GM12878 (cell line): ENCODE measurements around the gene ZSCAN5B. TPM values are rescaled to one million over a fixed set of nuclear protein-coding genes. Genes with fewer than 3 reads are reported as not detected.

ENCODE experiments used
- ATAC-seq: fragments of 200-7000 bp; cut with Tn5 transposase; 3 replicates; pipeline ENCODE4 v1.9.1; 2020; ENCODE audit warnings: mild to moderate bottlenecking, moderate library complexity
- BruUV-seq: library from RNA; stranded (reverse); fragments of 400-500 nt; replicated peaks from 2 replicates; lab custom pipeline; 2021; lab: Mats Ljungman, UMichigan
- CTCF ChIA-PET: fragments of 300-600 bp; sonication (Branson Sonifier 250); formaldehyde crosslinking; extraction: SDS; loops from one replicate; lab custom pipeline; 2021; ENCODE audit warnings: inconsistent platforms; lab: Yijun Ruan, JAX
- POLR2A ChIA-PET: fragments of 350-600 bp; formaldehyde crosslinking; extraction: SDS; loops from one replicate; lab custom pipeline; 2021; ENCODE audit warnings: inconsistent platforms; lab: Charles Lee
- RAD21 ChIA-PET: fragments of 300-600 bp; sonication (Branson Sonifier 250); formaldehyde crosslinking; loops from one replicate; lab custom pipeline; 2023; ENCODE audit warnings: antibody characterized with exemption; ENCODE audit not compliant: unreplicated experiment; lab: Charles Lee
- SMC1A ChIA-PET: fragments of 300-600 bp; sonication (Branson Sonifier 250); formaldehyde crosslinking; loops from one replicate; lab custom pipeline; 2023; ENCODE audit not compliant: unreplicated experiment, uncharacterized antibody; lab: Charles Lee
- DNase-seq: peaks from one replicate; pipeline ENCODE4 v3.0.0-alpha.2; 2011; ENCODE audit warnings: low read depth, low spot score
- FAIRE-seq: peaks from 3 replicates; lab custom pipeline; 2011; peaks lifted over from hg19 to GRCh38; lab: Jason Lieb, UNC
- H2AFZ ChIP-seq: 2 replicates; pipeline ENCODE4 v1.6.0; 2011; ENCODE audit warnings: low read depth, low read length, control low read depth; ENCODE audit not compliant: control insufficient read depth
- H3K27ac ChIP-seq: 2 replicates; pipeline ENCODE4 v1.5.1; 2011; ENCODE audit warnings: control low read depth; ENCODE audit not compliant: control insufficient read depth, insufficient read depth
- H3K27me3 ChIP-seq, 2 experiments: replicated peaks in 1 of 2; 2 replicates each; pipeline versions ENCODE4 v1.6.0 to v1.6.1; 2011; ENCODE audit warnings: low read length in 1 of 2; ENCODE audit not compliant: control insufficient read depth in 2 of 2, insufficient read depth in 2 of 2
- H3K36me3 ChIP-seq, 2 experiments: 2 replicates each; pipeline ENCODE4 v1.5.1; 2011; ENCODE audit warnings: low read length in 1 of 2; ENCODE audit not compliant: control insufficient read depth in 2 of 2, insufficient read depth in 2 of 2
- H3K4me1 ChIP-seq: 2 replicates; pipeline ENCODE4 v1.6.1; 2011; ENCODE audit warnings: mild to moderate bottlenecking, low read length, moderate library complexity, mixed read lengths; ENCODE audit not compliant: control insufficient read depth, insufficient read depth
- H3K4me2 ChIP-seq: 2 replicates; pipeline ENCODE4 v1.6.0; 2011; ENCODE audit warnings: control low read depth; ENCODE audit not compliant: control insufficient read depth, insufficient read depth
- H3K4me3 ChIP-seq: fragments of 200-600 bp; sonication (generic); 2 replicates; pipeline ENCODE4 v1.5.1; 2016
- H3K79me2 ChIP-seq: 2 replicates; pipeline ENCODE4 v1.6.0; 2011; ENCODE audit warnings: low read length; ENCODE audit not compliant: control insufficient read depth, insufficient read depth
- H3K9ac ChIP-seq: 2 replicates; pipeline ENCODE4 v1.8.0; 2011; ENCODE audit warnings: low read length, control low read depth, mixed read lengths; ENCODE audit not compliant: control insufficient read depth, insufficient read depth
- H3K9me3 ChIP-seq: replicated peaks from 3 replicates; pipeline ENCODE4 v1.5.1; 2011; ENCODE audit warnings: mild to moderate bottlenecking, low read length; ENCODE audit not compliant: control insufficient read depth, insufficient read depth
- H4K20me1 ChIP-seq: 2 replicates; pipeline ENCODE4 v1.6.0; 2011; ENCODE audit not compliant: control insufficient read depth, insufficient read depth
- BRCA1 ChIP-seq: IDR thresholded peaks from 2 replicates; pipeline ENCODE4 v1.6.1; 2011; ENCODE audit warnings: low read depth, low read length, improper control_type of control experiment
- CREB1 ChIP-seq: IDR thresholded peaks from 2 replicates; pipeline ENCODE4 v1.6.1; 2012; ENCODE audit warnings: low read depth, mild to moderate bottlenecking, inconsistent platforms
- CTCF ChIP-seq, 3 experiments: IDR thresholded peaks in 2 of 3; conservative IDR thresholded peaks in 1 of 3; 2 replicates each; pipeline ENCODE4 v1.5.1; 2011; ENCODE audit warnings: low read depth in 3 of 3, low read length in 3 of 3, mild to moderate bottlenecking in 3 of 3, control low read depth in 2 of 3, moderate library complexity in 2 of 3, inconsistent platforms in 1 of 3, mixed read lengths in 1 of 3; ENCODE audit not compliant: control insufficient read depth in 2 of 3, insufficient read depth in 1 of 3; ENCODE audit errors: extremely low read depth in 1 of 3
- E2F8 ChIP-seq: fragments of 450-650 bp; IDR thresholded peaks from 2 replicates; pipeline ENCODE4 v1.6.1; 2018; ENCODE audit warnings: mild to moderate bottlenecking, low read depth, moderate library complexity; ENCODE audit not compliant: partially characterized antibody
- E4F1 ChIP-seq: fragments of 450-650 bp; IDR thresholded peaks from 2 replicates; pipeline ENCODE4 v1.6.1; 2018; ENCODE audit warnings: borderline replicate concordance, mild to moderate bottlenecking; ENCODE audit not compliant: partially characterized antibody
- ELK1 ChIP-seq: IDR thresholded peaks from 2 replicates; pipeline ENCODE4 v1.6.1; 2012; ENCODE audit warnings: low read depth, low read length, improper control_type of control experiment
- EP300 ChIP-seq, 2 experiments: fragments of 150-350 bp in 1 of 2; IDR thresholded peaks; 2 replicates each; pipeline ENCODE4 v1.6.1; 2011 to 2012; ENCODE audit warnings: low read depth in 2 of 2, low read length in 2 of 2, borderline replicate concordance in 1 of 2, improper control_type of control experiment in 1 of 2, inconsistent platforms in 1 of 2; ENCODE audit not compliant: control insufficient read depth in 1 of 2
- POLR2AphosphoS5 ChIP-seq: IDR thresholded peaks from 2 replicates; pipeline ENCODE4 v1.6.1; 2011; ENCODE audit warnings: mild to moderate bottlenecking, low read length, inconsistent platforms
- SMARCA5 ChIP-seq: fragments of 450-650 bp; IDR thresholded peaks from 2 replicates; pipeline ENCODE4 v1.6.1; 2017; ENCODE audit warnings: mild to moderate bottlenecking
- ZZZ3 ChIP-seq: IDR thresholded peaks from 2 replicates; pipeline ENCODE4 v1.6.1; 2011; ENCODE audit warnings: low read depth; ENCODE audit not compliant: control insufficient read depth, insufficient read length
- WGBS: methylation state at CpG from one replicate; pipeline ENCODE4 v1.1.6; 2016; ENCODE audit warnings: low lambda C conversion rate; ENCODE audit not compliant: insufficient replicate concordance, insufficient coverage; ENCODE audit errors: missing lambda C conversion rate; 5-methylcytosine and 5-hydroxymethylcytosine counted together
- in situ Hi-C: fragments of 300-500 bp; cut with MboI; formaldehyde crosslinking; loops from 9 replicates; pipeline ENCODE4 v1.14.3; 2018; ENCODE audit warnings: mixed read lengths
- intact Hi-C: fragments of 100-400 bp; cut with micrococcal nuclease; formaldehyde crosslinking; loops from one replicate; pipeline ENCODE4 v1.14.2; 2022; ENCODE audit not compliant: unreplicated experiment
- polyA plus RNA-seq, 11 experiments: library from polyadenylated mRNA; depleted of rRNA in 4 of 11; unstranded in 6 of 11; stranded (reverse) in 5 of 11; fragments of >200 nt; fragmentation: Nextera tagmentation in 4 of 11; fragmentation: Illumina TruSeq in 1 of 11; extraction: Ambion mirVana in 4 of 11; extraction: Trizol in 1 of 11; gene quantifications; 1 replicate in 1 of 11; 2 replicates in 10 of 11; pipeline versions ENCODE4 v1.2.1 to v1.2.3, GENCODE V29; 2011 to 2016; ENCODE audit warnings: inconsistent platforms in 2 of 11, missing spikeins in 2 of 11, low read depth in 1 of 11
- total RNA-seq, 4 experiments: library from RNA; depleted of rRNA in 3 of 4; stranded (reverse); fragments of >200 nt in 3 of 4; fragmentation: Illumina TruSeq in 1 of 4; extraction: Trizol in 1 of 4; gene quantifications; 2 replicates each; pipeline versions ENCODE4 v1.2.1 to v1.2.3, GENCODE V29; 2013 to 2021

Gene ZSCAN5B
- total and polyA plus RNA-seq, 10 of the 15 experiments (the other 5 are each of a cell fraction or from before 2014, with no cell fraction given): 0.04 TPM; not detected in 9

GRCh38 chr19:56217039-56217949 is 19.7 kb upstream of the ZSCAN5B start:
- Histone ChIP-seq H3K4me1 (no peaks in the 10 kb centered on the region), H3K27me3 (no peaks in the 10 kb centered on the region), H3K27ac (no peak overlapping the region), H3K9ac (no peak overlapping the region), H2AFZ (no peak overlapping the region), H3K9me3 (no peaks in the 10 kb centered on the region), H3K79me2 (no peaks in the 10 kb centered on the region), H3K4me3 (no peak overlapping the region), H4K20me1 (no peaks in the 10 kb centered on the region), H3K36me3 (no peaks in the 10 kb centered on the region), H3K4me2 (peak overlapping the region; percentile 25; the same call in 1 of the 2 replicates)
- TF ChIP-seq EP300 (IDR thresholded peaks at IDR 0.05; ENCODE audit: borderline replicate concordance in 1 of 2, control insufficient read depth in 1 of 2, low read depth in 2 of 2, low read length in 2 of 2) (no peak), CTCF (IDR thresholded peaks at IDR 0.05 in 2 of 3, conservative IDR thresholded peaks at IDR 0.05 in 1 of 3; ENCODE audit: control insufficient read depth in 2 of 3, extremely low read depth in 1 of 3, insufficient read depth in 1 of 3, low read depth in 3 of 3, low read length in 3 of 3) (no peak), E2F8 (no peak), ZZZ3 (no peak), E4F1 (no peak), ELK1 (no peak), SMARCA5 (no peak), POLR2AphosphoS5 (no peak), BRCA1 (no peak), CREB1 (no peak)
- in situ Hi-C loops: no loop called here
- CTCF ChIA-PET: no interaction called here
- 39% methylated on average over 65 of the region's 79 CpGs for WGBS
- ATAC-seq (no peak; the same call in 2 of the 3 replicates), FAIRE-seq (no peak), DNase-seq (no peak)
- SMC1A ChIA-PET: no interaction called here
- RAD21 ChIA-PET: no interaction called here
- BruUV-seq: no TSS peak
- intact Hi-C loops: no loop called here
- POLR2A ChIA-PET: interaction anchor here (0.6 kb wide), 1 partner anchor 150 kb away, joined by 3 read pairs; no protein-coding TSS in a partner anchor
